Measurements from ENCODE around the gene MATK.

Gene MATK

DNA sequence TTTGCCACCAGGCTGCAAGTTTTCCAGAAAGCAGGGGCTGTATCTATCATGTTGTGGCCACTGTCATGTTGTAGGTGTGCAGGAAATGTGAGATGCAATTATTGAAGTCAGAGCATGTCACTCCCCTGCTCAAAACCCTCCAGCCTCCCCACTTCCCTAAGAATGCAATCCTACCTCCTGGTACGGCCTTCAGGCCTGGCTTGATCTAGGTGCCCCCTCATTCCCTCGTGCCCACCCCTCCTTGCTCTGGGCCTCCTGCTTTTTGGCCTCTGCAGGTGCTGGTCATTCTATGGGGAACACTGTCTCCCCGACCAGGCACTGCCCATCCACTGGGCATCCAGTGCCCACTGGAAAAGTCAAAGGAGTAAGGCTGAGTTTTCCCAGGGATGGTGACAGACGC lies 28.5 kb upstream of the MATK start:
- TF ChIP-seq, protein P1, sequence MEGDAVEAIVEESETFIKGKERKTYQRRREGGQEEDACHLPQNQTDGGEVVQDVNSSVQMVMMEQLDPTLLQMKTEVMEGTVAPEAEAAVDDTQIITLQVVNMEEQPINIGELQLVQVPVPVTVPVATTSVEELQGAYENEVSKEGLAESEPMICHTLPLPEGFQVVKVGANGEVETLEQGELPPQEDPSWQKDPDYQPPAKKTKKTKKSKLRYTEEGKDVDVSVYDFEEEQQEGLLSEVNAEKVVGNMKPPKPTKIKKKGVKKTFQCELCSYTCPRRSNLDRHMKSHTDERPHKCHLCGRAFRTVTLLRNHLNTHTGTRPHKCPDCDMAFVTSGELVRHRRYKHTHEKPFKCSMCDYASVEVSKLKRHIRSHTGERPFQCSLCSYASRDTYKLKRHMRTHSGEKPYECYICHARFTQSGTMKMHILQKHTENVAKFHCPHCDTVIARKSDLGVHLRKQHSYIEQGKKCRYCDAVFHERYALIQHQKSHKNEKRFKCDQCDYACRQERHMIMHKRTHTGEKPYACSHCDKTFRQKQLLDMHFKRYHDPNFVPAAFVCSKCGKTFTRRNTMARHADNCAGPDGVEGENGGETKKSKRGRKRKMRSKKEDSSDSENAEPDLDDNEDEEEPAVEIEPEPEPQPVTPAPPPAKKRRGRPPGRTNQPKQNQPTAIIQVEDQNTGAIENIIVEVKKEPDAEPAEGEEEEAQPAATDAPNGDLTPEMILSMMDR (IDR thresholded peaks at IDR 0.05; ENCODE audit: low read depth, low read length), result no peak
- no peak overlapping the region for H3K4me3 ChIP-seq (ENCODE audit: low read depth, low read length)

DNA sequence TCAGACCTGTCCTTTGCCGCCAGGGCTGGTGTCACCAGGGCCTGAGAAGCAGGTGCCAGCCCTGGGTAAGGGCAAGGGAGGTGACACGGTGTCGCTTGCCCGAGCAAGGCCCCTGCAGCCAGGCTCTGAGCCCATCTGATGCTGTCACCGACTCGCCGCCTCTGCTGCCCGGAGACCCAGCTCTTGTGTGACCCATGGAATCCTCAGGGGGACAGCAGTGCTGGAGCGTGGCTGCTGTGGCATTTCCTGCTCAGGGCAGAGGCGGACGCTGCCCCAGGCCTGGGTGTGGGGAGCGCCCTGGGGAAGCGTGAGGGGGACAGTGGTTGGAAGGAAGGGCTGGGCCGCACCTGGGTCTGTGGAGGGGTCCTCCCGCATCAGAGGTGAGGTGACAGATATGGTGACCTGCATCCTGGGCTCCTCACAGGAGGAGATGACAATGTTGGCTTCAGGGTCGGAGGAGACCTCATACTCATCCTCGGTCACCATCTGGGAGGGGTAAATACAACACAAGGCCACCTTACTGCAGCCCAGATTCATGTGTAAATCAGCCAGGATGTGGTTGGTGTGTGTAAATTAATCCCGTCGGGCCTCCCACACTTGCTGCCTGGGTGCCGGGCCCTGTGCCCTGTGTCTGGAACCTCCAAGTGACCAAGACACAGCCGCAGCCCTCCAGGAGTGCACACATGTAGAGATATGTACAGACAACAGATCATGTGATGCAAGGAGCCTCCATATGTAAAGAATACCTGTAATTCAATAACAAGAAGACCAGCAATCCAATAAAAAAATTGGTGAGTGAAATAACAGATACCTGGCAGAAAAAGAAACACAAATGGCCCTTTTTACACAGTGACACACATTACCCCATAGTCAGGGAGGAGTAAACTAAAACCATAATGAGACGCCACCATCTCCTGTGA lies 27.6 kb upstream of the MATK start:
- TF ChIP-seq, protein P1 (IDR thresholded peaks at IDR 0.05; ENCODE audit: low read depth, low read length), result no peak
- no peak overlapping the region for H3K4me3 ChIP-seq (ENCODE audit: low read depth, low read length)

DNA sequence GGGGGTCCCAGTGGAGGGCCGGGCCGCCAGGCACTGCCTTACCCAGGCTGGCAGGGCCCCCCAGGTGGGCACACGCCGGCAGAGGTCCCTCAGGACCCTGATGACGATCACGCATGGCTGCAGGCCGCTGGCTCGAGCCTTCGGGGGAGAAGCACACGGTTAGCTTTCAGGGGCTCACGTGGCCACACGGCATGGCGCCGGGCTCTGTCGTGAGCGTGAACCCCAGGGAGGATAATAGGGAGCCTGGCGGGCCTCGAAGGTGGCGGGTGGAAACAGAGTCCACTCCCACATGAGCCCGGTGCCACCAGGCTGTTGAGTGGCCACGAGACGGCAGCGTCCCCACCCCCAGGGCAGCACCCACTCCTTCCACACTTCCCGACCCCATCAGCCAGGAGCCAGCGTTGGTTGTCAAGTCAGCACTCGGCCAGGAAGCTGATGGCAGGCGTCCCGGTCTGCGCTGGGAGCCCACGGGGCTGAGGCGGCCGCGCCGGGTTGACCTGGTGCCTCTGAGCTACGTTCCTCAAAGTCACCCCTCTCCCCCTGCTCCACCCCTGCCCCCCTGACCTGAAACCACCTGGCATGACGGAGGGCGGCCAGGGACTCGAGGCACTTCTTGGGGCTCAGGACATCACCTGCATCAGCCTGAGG lies 24.7 kb upstream of the MATK start:
- TF ChIP-seq, protein P1 (IDR thresholded peaks at IDR 0.05; ENCODE audit: low read depth, low read length), result no peak
- H3K4me3 ChIP-seq (ENCODE audit: low read depth, low read length), result no peak overlapping the region

DNA sequence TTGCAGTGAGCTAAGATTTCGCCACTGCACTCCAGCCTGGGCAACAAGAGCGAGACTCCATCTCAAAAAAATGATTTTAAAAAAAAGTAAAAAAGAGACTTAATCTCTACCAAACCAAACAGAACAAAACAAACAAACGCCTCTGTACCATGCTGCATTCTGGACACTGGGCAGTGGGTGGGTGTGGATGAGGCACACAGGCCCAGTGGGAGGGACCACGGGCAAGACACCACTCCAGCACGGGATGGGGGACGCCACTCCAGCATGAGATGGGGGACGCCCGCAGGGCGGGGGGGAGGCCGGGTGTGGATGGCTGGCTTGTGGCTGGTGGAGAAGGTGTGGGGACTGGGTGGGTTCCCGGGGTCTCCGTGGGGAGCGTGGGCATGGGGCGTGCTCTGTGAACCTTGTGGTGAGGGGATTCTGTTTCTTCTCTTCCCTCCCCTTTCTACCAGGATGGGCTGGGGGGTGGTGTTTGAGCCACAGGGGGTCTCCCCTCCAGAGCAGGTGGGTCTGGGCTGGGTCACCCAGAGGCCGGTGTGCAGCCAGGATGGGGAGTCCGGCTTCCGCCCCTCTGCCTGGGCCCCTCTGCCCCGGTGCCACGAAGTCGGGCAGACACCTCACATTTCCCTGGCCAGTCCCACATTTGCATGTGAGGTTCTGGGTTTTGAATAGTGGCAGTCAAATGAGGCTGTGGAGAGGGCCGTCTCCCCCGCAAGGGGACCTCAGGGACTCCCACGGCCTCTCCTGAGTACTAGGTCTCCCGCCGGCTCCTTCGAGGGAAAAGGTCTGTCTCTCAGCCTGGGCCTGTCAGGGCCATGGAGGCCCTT lies 23.9 kb upstream of the MATK start:
- H3K4me3 ChIP-seq (ENCODE audit: low read depth, low read length), result no peak overlapping the region

DNA sequence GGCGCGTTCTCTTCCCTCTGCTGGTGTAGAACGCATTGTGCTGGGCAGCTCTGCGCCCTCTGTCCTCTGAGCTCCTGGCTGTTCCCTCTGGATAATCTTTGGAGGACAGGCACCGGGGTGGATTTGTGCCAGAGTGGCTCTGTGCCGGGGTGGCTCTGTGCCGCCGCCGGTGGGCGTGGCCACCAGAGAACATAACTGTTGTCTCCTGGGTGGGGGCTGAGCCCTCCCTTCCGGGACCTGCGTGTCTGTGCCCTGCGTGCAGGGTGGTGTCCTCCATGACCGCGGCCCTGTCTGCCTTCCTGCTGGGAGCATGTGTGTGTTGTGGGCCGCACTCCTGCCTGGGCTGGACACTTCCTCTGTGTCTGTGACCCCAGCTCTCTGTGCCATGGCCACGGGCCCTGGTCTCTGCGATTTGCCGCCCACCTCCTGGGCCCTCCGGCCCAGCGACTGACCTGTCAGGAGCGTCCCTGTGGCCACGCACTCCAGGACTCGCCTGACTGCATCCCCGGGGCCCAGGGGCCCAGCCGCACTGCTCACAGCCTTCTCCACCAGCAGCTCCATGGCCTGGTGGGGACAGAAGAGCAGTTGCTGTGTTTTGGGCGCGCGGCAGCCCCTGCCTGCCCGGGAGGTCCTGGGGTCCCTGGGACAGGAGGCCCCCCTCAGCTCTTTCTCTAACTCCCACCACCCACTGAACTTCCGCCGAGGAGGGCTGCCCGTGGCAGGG lies 22.4 kb upstream of the MATK start:
- H3K4me3 ChIP-seq (ENCODE audit: low read depth, low read length), result no peak overlapping the region
- TF ChIP-seq, protein P1 (IDR thresholded peaks at IDR 0.05; ENCODE audit: low read depth, low read length), result no peak

More for the DNA sequence above, 23.9 kb upstream of the MATK start:
- TF ChIP-seq, protein P1 (IDR thresholded peaks at IDR 0.05; ENCODE audit: low read depth, low read length), result no peak

DNA sequence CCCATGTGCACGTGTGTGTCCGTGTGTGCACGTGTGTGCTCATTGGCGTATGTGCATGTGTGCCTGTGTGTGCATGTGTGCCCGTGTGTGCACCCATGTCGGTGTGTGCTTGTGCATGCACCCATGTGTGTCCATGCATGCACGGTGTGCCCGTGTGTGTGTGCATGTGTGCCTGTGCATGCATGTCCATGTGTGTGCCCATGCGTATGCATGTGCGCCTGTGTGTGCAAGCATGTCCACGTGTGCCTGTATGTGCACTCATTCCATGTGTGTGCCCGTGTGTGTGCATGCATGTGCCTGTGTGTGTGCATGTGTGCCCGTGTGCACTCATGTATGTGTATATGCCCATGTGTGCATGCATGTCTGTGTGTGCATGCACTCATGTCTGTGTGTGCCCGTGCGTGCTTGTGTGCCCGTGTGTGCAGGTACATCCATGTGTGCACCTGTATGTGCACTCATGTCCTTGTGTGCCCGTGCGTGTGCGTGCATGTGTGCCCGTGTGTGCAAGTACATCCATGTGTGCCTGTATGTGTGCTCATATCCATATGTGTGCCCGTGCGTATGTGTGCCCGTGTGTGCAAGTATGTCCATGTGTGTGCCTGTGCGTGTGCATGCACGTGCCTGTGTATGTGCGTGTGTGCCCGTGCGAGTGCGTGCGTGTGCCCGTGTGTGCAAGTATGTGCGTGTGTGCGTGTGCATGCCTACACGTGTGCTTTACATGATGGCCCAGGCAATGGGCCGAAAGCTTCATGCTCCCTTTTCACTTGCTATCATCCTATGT lies 21.6 kb upstream of the MATK start:
- no peak overlapping the region for H3K4me3 ChIP-seq (ENCODE audit: low read depth, low read length)
- TF ChIP-seq, protein P1 (IDR thresholded peaks at IDR 0.05; ENCODE audit: low read depth, low read length), result no peak
